Endothelial cell of umbilical vein (primary cell): ENCODE results near the gene SGK2. TPM values are rescaled to one million over a fixed set of nuclear protein-coding genes. Genes with fewer than 3 reads are reported as not detected.

Experiments
- BruUV-seq: library from RNA; stranded (reverse); fragments of 400-500 nt; replicated peaks from 2 replicates; lab custom pipeline; 2021; lab: Mats Ljungman, UMichigan
- CTCF ChIA-PET: fragments of 300-600, 350-600 bp; sonication (Branson Sonifier 250); formaldehyde crosslinking; loops from one replicate; lab custom pipeline; 2021; ENCODE audit warnings: antibody characterized with exemption, inconsistent platforms; lab: Charles Lee
- POLR2A ChIA-PET: fragments of 300-600, 350-600 bp; sonication (Branson Sonifier 250); formaldehyde crosslinking; loops from one replicate; lab custom pipeline; 2021; ENCODE audit warnings: antibody characterized with exemption, inconsistent platforms; lab: Charles Lee
- DNase-seq: peaks from one replicate; pipeline ENCODE4 v3.0.0-alpha.2; 2011; ENCODE audit warnings: low read depth, low spot score
- FAIRE-seq: peaks from 2 replicates; lab custom pipeline; 2011; peaks lifted over from hg19 to GRCh38; lab: Jason Lieb, UNC
- H2AFZ ChIP-seq: 2 replicates; pipeline ENCODE4 v1.6.0; 2012; ENCODE audit warnings: low read depth, low read length, control low read depth, inconsistent platforms
- H3K27ac ChIP-seq: 2 replicates; pipeline ENCODE4 v1.5.1; 2011; ENCODE audit warnings: low read depth, mild to moderate bottlenecking, control low read depth, low read length, moderate library complexity; ENCODE audit not compliant: insufficient read depth
- H3K27me3 ChIP-seq, 2 experiments: 2 replicates each; pipeline versions ENCODE4 v1.6.0 to v1.6.1; 2011; ENCODE audit warnings: low read length in 2 of 2, mixed read lengths in 1 of 2; ENCODE audit not compliant: control insufficient read depth in 2 of 2, insufficient read depth in 2 of 2
- H3K36me3 ChIP-seq, 2 experiments: 2 replicates in 1 of 2; 3 replicates in 1 of 2; pipeline ENCODE4 v1.5.1; 2011; ENCODE audit warnings: low read length in 2 of 2, mild to moderate bottlenecking in 1 of 2, moderate library complexity in 1 of 2; ENCODE audit not compliant: control insufficient read depth in 2 of 2, insufficient read depth in 2 of 2; ENCODE audit errors: extremely low read depth in 1 of 2
- H3K4me1 ChIP-seq: 3 replicates; pipeline ENCODE4 v1.5.1; 2011; ENCODE audit warnings: mild to moderate bottlenecking, low read length; ENCODE audit not compliant: control insufficient read depth, insufficient read depth; ENCODE audit errors: extremely low read depth
- H3K4me2 ChIP-seq: 2 replicates; pipeline ENCODE4 v1.6.1; 2011; ENCODE audit warnings: low read length, control low read depth, mixed read lengths; ENCODE audit not compliant: insufficient read depth
- H3K4me3 ChIP-seq, 3 experiments: fragments of 200-600 bp in 1 of 3; sonication (generic), shearing (Covaris generic) in 1 of 3; replicated peaks in 1 of 3; 2 replicates each; pipeline ENCODE4 v1.5.1; 2011 to 2016; ENCODE audit warnings: control low read depth in 3 of 3, low read length in 3 of 3, mild to moderate bottlenecking in 2 of 3, inconsistent platforms in 1 of 3, low read depth in 1 of 3, moderate library complexity in 1 of 3; ENCODE audit not compliant: insufficient read depth in 1 of 3
- H3K79me2 ChIP-seq: 2 replicates; pipeline ENCODE4 v1.6.0; 2012; ENCODE audit warnings: low read length, inconsistent platforms; ENCODE audit not compliant: control insufficient read depth, insufficient read depth
- H3K9ac ChIP-seq: replicated peaks from 2 replicates; pipeline ENCODE3; 2011; ENCODE audit warnings: low read length, control low read depth; ENCODE audit not compliant: insufficient read depth; ENCODE audit errors: extremely low read depth
- H3K9me1 ChIP-seq: replicated peaks from 3 replicates; pipeline ENCODE4 v1.6.0; 2011; ENCODE audit warnings: mild to moderate bottlenecking, low read length; ENCODE audit not compliant: control insufficient read depth, insufficient read depth; ENCODE audit errors: extremely low read depth
- H3K9me3 ChIP-seq: replicated peaks from 2 replicates; pipeline ENCODE4 v1.5.1; 2012; ENCODE audit warnings: low read length, inconsistent platforms; ENCODE audit not compliant: control insufficient read depth, insufficient read depth
- H4K20me1 ChIP-seq: replicated peaks from 2 replicates; pipeline ENCODE3; 2011; ENCODE audit warnings: mild to moderate bottlenecking, low read length; ENCODE audit not compliant: control insufficient read depth, insufficient read depth; ENCODE audit errors: extremely low read depth
- EZH2 ChIP-seq: IDR thresholded peaks from 2 replicates; pipeline ENCODE4 v1.6.1; 2012; ENCODE audit warnings: borderline replicate concordance, low read depth, mild to moderate bottlenecking, moderate library complexity, low read length, inconsistent platforms; ENCODE audit not compliant: severe bottlenecking
- FOS ChIP-seq: IDR thresholded peaks from 2 replicates; pipeline ENCODE4 v1.6.1; 2011; ENCODE audit warnings: mild to moderate bottlenecking, low read length, moderate library complexity, borderline replicate concordance; ENCODE audit not compliant: insufficient read depth
- GATA2 ChIP-seq: IDR thresholded peaks from 2 replicates; pipeline ENCODE4 v1.7.0; 2011; ENCODE audit warnings: low read depth, mild to moderate bottlenecking, moderate library complexity, mixed read lengths, low read length; ENCODE audit not compliant: insufficient read length, insufficient read depth
- JUN ChIP-seq: IDR thresholded peaks from 2 replicates; pipeline ENCODE4 v1.6.1; 2011; ENCODE audit warnings: borderline replicate concordance, low read depth; ENCODE audit not compliant: insufficient read length, insufficient read depth
- MYC ChIP-seq: IDR thresholded peaks from one replicate; pipeline ENCODE4 v1.6.1; 2011; ENCODE audit warnings: mild to moderate bottlenecking, low read depth, low read length
- POLR2A ChIP-seq: IDR thresholded peaks from 2 replicates; pipeline ENCODE4 v1.6.1; 2012; ENCODE audit warnings: low read depth, mild to moderate bottlenecking, control low read depth, low read length
- POLR2AphosphoS5 ChIP-seq: IDR thresholded peaks from 2 replicates; pipeline ENCODE4 v1.6.1; 2012; ENCODE audit warnings: low read depth, mild to moderate bottlenecking, control low read depth, low read length, moderate library complexity; ENCODE audit not compliant: insufficient read depth
- dilution Hi-C: fragments of 300-500 bp; cut with MboI; formaldehyde crosslinking; loops from one replicate; pipeline ENCODE4 v1.15.0; 2019; ENCODE audit warnings: low sequenced_read_pairs; ENCODE audit not compliant: extremely low pct_ligation_motif_present
- intact Hi-C: fragments of 100-400 bp; cut with micrococcal nuclease; formaldehyde crosslinking; loops from one replicate; pipeline ENCODE4 v1.10.0; 2022
- polyA plus RNA-seq, 4 experiments: library from polyadenylated mRNA; depleted of rRNA in 3 of 4; stranded (reverse) in 3 of 4; unstranded in 1 of 4; fragments of >200 nt; gene quantifications; 2 replicates each; pipeline versions ENCODE4 v1.2.1 to v1.2.3, GENCODE V29; 2011 to 2012; ENCODE audit warnings: missing spikeins in 1 of 4
- total RNA-seq: library from RNA; stranded (reverse); gene quantifications from 2 replicates; pipeline ENCODE4 v1.2.3, GENCODE V29; 2021
- TF ChIP-seq, protein P1 (sequence below), 2 donors: IDR thresholded peaks; 1 replicate in 1 of 2; 2 replicates in 1 of 2; pipeline ENCODE4 v1.5.1; 2011; ENCODE audit warnings: low read length in 2 of 2, mild to moderate bottlenecking in 2 of 2, moderate library complexity in 2 of 2, control low read depth in 1 of 2, inconsistent platforms in 1 of 2, low read depth in 1 of 2; ENCODE audit not compliant: insufficient read depth in 1 of 2; ENCODE audit errors: extremely low read depth in 1 of 2
- TF ChIP-seq, protein P2 (sequence below): IDR thresholded peaks from 2 replicates; pipeline ENCODE4 v1.6.1; 2011; ENCODE audit not compliant: insufficient read depth, insufficient read length

Gene SGK2
- total and polyA plus RNA-seq, 2 donors (not counting 3 experiments of a cell fraction or from before 2014, with no cell fraction given) = 0.21 to 0.27 TPM

- no peak for FAIRE-seq
- intact Hi-C loops (no loop called here), dilution Hi-C loops (no loop called here)
- BruUV-seq = no TSS peak
- ChIA-PET POLR2A (no interaction called here), CTCF (interaction anchor here (1.1 kb wide), 1 partner anchor 27 kb away, joined by 3 read pairs; no protein-coding TSS in a partner anchor)
- H3K9me3 ChIP-seq = no peaks in the 10 kb centered on the region
- no peaks in the 10 kb centered on the region for H3K79me2 ChIP-seq
- no peak overlapping the region for H3K27ac ChIP-seq
- DNase-seq = no peak
- no peaks in the 10 kb centered on the region for H3K9me1 ChIP-seq
- H4K20me1 ChIP-seq = no peaks in the 10 kb centered on the region
- no peak overlapping the region for H3K9ac ChIP-seq
- no peaks in the 10 kb centered on the region for H3K27me3 ChIP-seq
- TF ChIP-seq EZH2 (no peak), POLR2A (no peak)
- no peak overlapping the region for H3K4me3 ChIP-seq
- no peak overlapping the region for H3K4me2 ChIP-seq
- H3K4me1 ChIP-seq = no peaks in the 10 kb centered on the region
- no peaks in the 10 kb centered on the region for H3K36me3 ChIP-seq
- H2AFZ ChIP-seq = no peak overlapping the region
Measured at GRCh38 chr20:43565758-43566104, 6.9 kb downstream of the SGK2 start.

GRCh38 chr20:43567477-43567876 is 8.7 kb downstream of the SGK2 start:
- H3K27me3 ChIP-seq = no peaks in the 10 kb centered on the region
- DNase-seq (no peak), FAIRE-seq (no peak)
- H2AFZ ChIP-seq = no peak overlapping the region
- H3K9ac ChIP-seq = no peak overlapping the region
- TF ChIP-seq MYC (no peak), FOS (no peak), POLR2A (no peak), EZH2 (no peak), JUN (no peak), GATA2 (no peak), POLR2AphosphoS5 (no peak)
- TF ChIP-seq, protein P1, sequence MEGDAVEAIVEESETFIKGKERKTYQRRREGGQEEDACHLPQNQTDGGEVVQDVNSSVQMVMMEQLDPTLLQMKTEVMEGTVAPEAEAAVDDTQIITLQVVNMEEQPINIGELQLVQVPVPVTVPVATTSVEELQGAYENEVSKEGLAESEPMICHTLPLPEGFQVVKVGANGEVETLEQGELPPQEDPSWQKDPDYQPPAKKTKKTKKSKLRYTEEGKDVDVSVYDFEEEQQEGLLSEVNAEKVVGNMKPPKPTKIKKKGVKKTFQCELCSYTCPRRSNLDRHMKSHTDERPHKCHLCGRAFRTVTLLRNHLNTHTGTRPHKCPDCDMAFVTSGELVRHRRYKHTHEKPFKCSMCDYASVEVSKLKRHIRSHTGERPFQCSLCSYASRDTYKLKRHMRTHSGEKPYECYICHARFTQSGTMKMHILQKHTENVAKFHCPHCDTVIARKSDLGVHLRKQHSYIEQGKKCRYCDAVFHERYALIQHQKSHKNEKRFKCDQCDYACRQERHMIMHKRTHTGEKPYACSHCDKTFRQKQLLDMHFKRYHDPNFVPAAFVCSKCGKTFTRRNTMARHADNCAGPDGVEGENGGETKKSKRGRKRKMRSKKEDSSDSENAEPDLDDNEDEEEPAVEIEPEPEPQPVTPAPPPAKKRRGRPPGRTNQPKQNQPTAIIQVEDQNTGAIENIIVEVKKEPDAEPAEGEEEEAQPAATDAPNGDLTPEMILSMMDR (IDR thresholded peaks at IDR 0.05; ENCODE audit: extremely low read depth in 1 of 2, insufficient read depth in 1 of 2, low read depth in 1 of 2, low read length in 2 of 2) = no peak
- TF ChIP-seq, protein P2, sequence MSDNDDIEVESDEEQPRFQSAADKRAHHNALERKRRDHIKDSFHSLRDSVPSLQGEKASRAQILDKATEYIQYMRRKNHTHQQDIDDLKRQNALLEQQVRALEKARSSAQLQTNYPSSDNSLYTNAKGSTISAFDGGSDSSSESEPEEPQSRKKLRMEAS = no peak
- no peak overlapping the region for H3K27ac ChIP-seq
- no peaks in the 10 kb centered on the region for H3K79me2 ChIP-seq
- no peaks in the 10 kb centered on the region for H3K36me3 ChIP-seq
- no peak overlapping the region for H3K4me3 ChIP-seq
- no peaks in the 10 kb centered on the region for H3K9me3 ChIP-seq
- CTCF ChIA-PET = no interaction called here
- intact Hi-C loops (no loop called here), dilution Hi-C loops (no loop called here)
- POLR2A ChIA-PET = no interaction called here
- no peaks in the 10 kb centered on the region for H3K4me1 ChIP-seq
- no peak overlapping the region for H3K4me2 ChIP-seq
- H3K9me1 ChIP-seq = no peaks in the 10 kb centered on the region
- no peaks in the 10 kb centered on the region for H4K20me1 ChIP-seq
- no TSS peak for BruUV-seq
